Hematopoietic multipotent progenitor cell (in vitro differentiated cells): ENCODE results near the gene MAPK8IP2. TPM values are rescaled to one million over a fixed set of nuclear protein-coding genes. Genes with fewer than 3 reads are reported as not detected.
"Not testable (repeated sequence)": the region's sequence is repeated elsewhere in the genome, so short reads cannot be mapped to it uniquely, and the experiment has no call there.

ENCODE experiments used
- DNase-seq, 3 donors: peaks; one replicate each; pipeline ENCODE4 v3.0.0-alpha.2; 2011 to 2015; ENCODE audit warnings: low read depth in 2 of 3, low spot score in 2 of 3
- total RNA-seq: library from RNA; depleted of rRNA; stranded (reverse); fragments of >200 nt; gene quantifications from one replicate; pipeline ENCODE4 v1.2.3, GENCODE V29; 2012

MAPK8IP2 gene
- total RNA-seq, 1 donor = 0.27 TPM

DNA sequence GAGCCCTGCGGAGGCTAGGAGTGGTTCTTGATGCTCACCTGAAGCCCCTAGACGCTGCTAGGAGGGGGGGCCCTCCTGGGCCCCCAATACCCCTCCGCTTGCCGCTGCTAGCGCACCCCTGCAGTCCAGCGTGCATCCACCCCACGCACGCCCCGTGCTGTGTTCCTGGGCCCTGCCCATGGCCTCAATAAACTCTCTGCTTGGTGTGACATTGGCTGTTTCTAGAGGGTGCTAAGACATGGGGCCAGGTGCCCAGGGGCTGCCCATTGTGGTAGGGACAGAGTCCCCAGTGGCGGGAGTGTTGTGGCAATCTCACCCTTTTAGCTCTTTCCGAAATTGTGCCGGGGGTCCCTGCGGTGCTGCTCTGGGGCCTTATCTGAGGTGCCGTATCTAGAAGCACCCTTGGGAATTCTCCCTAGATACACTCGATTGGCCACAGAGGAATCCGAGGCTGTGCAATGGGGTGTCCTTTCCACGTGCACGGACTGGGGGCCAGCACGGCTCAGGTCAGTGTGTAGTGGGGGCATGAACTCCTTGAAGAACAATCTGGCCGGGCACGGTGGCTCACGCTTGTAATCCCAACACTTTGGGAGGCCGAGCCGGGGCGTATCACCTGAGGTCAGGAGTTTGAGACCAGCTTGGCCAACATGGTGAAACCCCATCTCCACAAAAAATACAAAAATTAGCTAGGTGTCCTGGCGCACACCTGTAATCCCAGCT lies 10.9 kb downstream of the MAPK8IP2 start:
- DNase-seq = no peak

- no peak for DNase-seq
Measured at GRCh38 chr22:50612168-50612527, 11.6 kb downstream of the MAPK8IP2 start.

GRCh38 chr22:50612528-50613221 lies 12.1 kb downstream of the MAPK8IP2 start:
- no peak for DNase-seq

DNA sequence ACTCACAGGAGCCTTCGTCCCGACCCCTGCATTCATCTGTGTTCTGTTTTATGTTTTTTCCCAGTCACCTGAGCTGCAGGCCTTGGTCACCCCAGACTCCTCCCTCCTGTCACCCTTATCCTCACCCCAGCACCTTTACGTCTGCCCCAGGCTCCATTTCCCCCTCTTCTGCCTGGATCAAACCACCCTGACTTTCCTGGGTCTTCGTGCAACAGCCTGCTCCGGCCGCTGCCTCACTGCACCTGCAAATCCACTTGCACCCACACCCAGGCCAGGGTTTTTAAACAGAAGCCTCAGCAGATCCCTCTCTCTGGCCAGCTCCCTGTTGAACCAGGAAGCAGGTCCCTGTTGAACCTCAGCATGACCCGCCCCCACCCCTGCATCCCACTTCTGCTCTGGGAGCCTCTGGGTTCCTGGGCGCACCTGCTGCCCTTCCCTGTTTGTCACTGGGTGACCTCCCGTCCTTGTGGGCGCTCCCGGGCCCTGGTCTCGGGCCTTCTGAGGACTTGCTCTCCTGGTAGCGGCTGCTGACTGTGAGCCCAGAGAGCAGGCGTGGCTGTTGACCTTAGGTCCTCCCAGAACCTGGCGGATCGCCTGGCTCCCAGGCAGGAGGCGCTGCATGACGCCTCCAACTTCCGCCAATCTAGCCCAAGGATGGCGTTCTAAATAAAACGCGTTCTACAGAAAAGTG lies 12.8 kb downstream of the MAPK8IP2 start:
- no peak for DNase-seq

DNA sequence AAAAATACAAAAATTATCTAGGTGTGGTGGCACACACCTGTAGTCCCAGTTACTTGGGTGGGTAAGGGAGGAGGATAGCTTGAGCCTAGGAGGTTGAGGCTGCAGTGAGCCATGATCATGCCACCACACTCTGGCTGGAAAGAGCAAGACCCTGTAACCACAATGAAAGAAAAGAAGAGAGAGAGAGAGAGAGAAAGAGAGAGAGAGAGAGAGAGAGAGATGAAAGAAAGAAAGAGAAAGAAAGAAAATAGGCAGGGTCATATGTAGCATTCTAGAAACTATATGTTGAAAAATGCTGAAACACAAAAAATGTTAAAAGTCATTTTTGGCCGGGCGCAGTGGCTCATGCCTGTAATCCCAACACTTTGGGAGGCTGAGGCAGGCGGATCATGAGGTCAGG lies 13.7 kb downstream of the MAPK8IP2 start:
- not testable (repeated sequence) for DNase-seq

DNA sequence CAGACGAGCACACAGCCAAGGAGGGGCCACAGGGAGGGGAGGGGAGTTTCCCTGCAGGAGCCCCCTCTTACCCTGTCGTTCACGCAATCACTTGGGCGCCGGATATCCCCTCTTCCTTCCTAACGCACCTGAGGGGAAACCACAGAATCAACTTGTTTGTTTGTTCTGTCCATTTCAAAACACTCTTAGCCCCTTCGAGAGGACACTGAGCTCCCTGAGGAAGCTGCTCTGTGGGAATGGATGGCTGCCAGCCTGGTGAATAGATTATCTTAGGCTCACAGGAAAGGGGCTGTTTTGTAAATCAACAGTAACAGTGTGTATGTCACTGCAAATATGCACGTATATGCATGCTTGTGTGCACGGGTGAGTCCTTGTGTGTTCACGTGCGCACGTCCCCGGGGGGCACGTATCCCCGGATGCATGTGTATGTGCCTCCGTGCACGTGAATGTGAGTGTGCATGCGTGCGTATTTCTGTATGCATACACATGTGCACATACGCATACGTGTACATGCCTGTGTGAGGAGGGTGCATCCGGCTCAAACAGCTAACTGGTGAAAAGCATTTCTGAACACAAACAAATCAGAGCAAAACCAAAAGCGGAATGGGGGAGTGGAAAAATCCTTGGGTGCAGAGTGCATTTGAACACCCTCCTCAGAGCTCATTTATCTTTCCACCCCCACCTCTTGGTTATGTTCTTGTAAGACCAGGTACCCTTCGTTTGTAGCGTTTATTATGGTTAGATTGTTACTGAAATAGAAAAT lies 20.2 kb downstream of the MAPK8IP2 start:
- peak; percentile 32 to 90 (median 57) for DNase-seq

- peak in 2 of 3 donors; percentile 36 to 63 for DNase-seq
Measured at GRCh38 chr22:50621356-50621880, 20.8 kb downstream of the MAPK8IP2 start.

DNA sequence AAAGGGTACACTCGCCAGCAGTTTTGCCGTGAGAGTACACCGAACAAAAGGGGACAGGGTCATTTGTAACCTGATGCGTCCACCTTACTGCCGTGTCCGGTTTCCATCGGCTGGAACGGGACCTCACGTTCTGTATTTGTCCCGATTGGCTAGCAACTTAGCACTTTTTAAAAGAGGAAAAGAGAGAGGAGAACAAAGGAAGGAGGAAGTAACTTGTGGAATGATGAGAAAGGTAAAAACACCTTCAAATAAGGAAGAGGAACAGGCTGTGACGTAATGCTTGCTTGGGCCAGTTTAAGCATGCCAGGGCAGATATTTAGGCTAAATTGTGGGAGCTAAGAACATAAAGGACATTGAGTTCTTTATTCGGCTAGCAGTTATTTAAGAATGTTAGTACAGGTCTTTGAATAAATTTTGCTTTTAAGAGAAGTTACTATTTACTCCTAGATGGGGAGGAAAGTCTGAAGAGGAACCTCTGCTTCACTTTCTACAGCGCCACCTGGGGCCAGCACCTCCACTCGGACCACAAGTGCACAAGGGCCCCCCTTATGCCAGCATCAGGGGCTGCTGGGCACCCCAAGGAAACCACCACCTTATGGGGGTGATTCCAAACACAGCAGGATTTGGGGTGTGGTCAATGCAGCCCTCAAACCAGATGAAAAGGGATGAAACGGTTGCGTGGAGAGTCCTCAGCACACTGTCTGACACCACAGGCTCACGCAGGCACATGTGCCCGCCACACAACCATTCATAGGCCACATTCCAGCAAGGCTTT lies 21.5 kb downstream of the MAPK8IP2 start:
- peak in 2 of 3 donors; percentile 52 to 56 for DNase-seq

GRCh38 chr22:50622723-50623327 lies 22.2 kb downstream of the MAPK8IP2 start:
- DNase-seq = no peak

- no peak for DNase-seq
Measured at GRCh38 chr22:50624347-50625130, 23.9 kb downstream of the MAPK8IP2 start.

DNA sequence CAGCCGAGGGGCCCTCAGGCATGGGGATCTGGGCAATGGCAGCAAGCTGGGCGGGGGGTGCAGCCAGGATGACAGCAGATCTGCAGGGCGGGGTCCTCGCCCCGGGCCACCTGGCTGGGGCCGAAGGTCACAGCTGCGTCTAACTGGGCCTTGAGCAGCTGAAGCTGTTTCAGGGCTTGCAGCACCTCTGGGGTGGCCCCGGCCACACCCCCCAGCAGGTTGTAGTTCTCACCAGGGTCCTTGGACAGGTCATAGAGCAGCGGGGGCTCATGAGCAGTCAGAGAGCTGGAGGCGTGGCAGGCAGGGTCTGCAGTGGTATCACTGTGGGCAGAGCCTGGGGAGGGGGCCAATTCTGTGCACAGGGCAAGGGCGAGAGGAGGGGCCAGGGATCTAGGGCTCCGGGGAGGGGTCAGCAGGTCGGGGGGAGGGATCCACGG lies 24.6 kb downstream of the MAPK8IP2 start:
- no peak for DNase-seq

DNA sequence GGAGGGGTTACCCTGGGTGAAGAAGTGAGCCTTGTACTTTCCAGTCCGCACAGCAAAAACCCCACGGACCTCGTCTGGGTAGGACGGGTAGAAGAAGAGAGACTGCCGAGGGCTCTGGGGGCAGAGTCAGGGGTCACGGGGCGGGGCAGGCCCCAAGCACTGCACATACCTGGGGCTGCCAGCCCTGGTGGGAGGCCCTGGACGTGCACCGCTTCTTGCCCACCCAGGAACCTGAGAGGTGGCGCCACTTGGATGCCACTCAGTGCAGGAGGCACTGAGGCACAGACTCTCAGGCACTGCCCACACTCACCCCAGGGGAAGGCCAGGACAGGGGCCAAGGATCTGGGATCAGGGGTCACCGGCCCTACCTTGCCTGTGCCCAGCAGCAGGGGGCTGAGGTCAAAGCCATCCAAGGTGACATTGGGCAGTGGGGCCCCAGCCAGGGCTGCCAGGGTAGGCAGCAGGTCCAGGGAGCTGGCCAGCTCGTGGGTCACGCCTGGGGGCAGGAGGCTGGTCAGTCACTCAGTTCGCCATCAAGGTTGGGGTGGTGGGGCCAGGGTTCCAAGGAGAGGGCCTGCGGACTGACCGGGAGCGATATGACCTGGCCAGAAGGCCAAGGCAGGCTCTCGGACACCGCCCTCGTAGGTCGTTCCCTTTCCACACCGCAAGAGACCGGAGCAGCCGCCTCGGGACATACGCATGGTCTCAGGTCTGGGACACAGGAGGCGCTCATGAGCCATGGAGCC lies 25.1 kb downstream of the MAPK8IP2 start:
- DNase-seq = no peak

DNA sequence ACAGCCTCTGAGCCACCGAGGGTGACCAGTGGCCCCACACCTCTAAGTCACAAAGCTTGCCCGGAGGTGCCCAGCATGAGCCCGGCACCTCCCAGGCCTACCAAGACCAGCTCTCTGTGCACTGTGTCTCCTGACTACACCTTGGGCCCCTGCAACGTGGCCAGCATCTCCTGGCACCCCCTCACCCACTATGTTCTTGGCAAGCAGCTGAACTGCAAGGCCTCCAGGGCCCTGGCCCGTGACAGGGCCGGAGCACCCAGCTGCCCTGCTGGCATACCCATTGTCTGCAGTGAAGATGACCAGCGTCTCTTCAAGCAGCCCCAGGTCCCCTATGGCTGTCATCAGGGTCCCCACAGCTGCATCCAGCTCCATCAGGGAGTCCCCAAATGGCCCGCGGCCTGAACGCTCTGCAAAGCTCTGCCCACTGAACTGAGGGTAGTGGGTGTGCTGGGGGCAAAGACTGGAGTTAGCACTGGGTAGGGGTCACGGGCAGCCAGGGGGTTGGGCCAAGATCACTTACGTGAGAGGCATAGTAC lies 25.8 kb downstream of the MAPK8IP2 start:
- DNase-seq = no peak

GRCh38 chr22:50626850-50627641 lies 26.5 kb downstream of the MAPK8IP2 start:
- DNase-seq = no peak

DNA sequence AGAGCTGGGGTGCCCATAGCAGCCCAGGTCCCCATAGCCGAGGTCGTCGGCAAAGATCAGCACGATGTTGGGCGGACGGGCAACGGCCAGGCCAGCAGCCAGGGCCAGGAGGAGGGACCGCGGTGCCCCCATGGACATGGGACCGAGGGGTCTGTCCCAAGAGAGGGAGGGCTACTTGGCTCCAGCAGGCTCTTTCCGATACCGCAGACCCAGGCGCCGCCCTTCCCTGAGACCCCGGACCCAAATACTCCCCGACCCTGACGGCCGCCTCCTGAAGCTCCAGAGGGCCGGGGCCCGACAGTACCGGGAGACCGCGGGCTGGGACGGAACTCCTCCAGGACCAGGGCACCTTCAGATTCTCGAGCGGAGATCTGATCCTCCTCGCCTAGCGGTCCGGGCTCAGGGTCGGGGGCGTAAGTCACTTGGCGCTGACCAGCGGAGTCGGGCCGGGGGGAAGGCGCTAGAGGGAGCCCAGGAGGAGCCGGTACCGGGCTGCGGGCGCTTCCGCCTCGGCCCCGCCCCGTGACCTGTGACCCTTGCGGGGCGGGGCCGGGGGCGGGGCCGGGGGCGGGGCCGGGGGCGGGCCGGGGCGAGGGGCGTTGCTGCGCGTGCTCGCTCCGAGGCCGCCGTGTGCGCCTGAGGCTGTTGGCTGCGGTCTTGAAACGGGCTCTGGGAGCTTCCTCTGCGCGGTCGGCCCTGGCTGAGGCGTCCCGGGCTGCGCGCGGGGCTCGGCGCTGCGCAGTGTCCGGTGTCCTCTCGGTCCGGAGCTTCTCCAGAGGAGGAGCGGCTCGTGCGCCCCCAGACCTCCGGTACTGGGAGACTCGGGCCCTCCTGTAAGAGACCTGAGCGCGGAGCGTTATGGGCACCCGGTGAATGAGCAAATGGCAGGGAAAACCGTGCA lies 27.3 kb downstream of the MAPK8IP2 start, which contains the start of gene ARSA:
Gene ARSA, minus strand, starts transcription at position 511 of the 901 bp plus-strand sequence. Its CDS starts 373 bp downstream, at position 138.
- peak; percentile 64 to 83 (median 78) for DNase-seq
